Thymus (tissue), 11 donors: ENCODE measurements around the gene COPG1. TPM values are rescaled to one million over a fixed set of nuclear protein-coding genes. Genes with fewer than 3 reads are reported as not detected.

ENCODE experiments used
- DNase-seq, 9 donors: peaks; one replicate each; pipeline ENCODE4 v3.0.0-alpha.2; 2013; ENCODE audit warnings: low spot score in 9 of 9, low read depth in 6 of 9, missing footprints in 1 of 9
- H3K27ac ChIP-seq, 2 donors: one replicate each; pipeline ENCODE4 v1.5.1; 2013; ENCODE audit warnings: control low read depth in 1 of 2, low read depth in 1 of 2, low read length in 1 of 2, mild to moderate bottlenecking in 1 of 2, moderate library complexity in 1 of 2
- H3K27me3 ChIP-seq, 2 donors: one replicate each; pipeline ENCODE4 v1.5.1; 2013; ENCODE audit warnings: low read length in 1 of 2; ENCODE audit not compliant: control insufficient read depth in 2 of 2, insufficient read depth in 1 of 2
- H3K36me3 ChIP-seq, 2 donors: one replicate each; pipeline ENCODE4 v1.5.1; 2013; ENCODE audit warnings: low read length in 1 of 2, mild to moderate bottlenecking in 1 of 2, moderate library complexity in 1 of 2; ENCODE audit not compliant: control insufficient read depth in 2 of 2, insufficient read depth in 2 of 2
- H3K4me1 ChIP-seq, 2 donors: one replicate each; pipeline ENCODE4 v1.5.1; 2013; ENCODE audit warnings: low read length in 2 of 2; ENCODE audit not compliant: control insufficient read depth in 2 of 2, insufficient read depth in 2 of 2
- H3K4me3 ChIP-seq, 2 donors: one replicate each; pipeline ENCODE4 v1.5.1; 2013; ENCODE audit warnings: low read length in 2 of 2, control low read depth in 1 of 2, mild to moderate bottlenecking in 1 of 2
- H3K9me3 ChIP-seq, 2 donors: one replicate each; pipeline ENCODE4 v1.5.1; 2013; ENCODE audit warnings: low read length in 1 of 2, mild to moderate bottlenecking in 1 of 2; ENCODE audit not compliant: control insufficient read depth in 2 of 2, insufficient read depth in 1 of 2
- WGBS: extraction: QIAGEN DNeasy Blood & Tissue Kit; methylation state at CpG from one replicate; pipeline ENCODE4 v1.1.7; 2013; 5-methylcytosine and 5-hydroxymethylcytosine counted together
- polyA plus RNA-seq: library from polyadenylated mRNA; stranded (reverse); fragments of 200-250 nt; gene quantifications from one replicate; pipeline ENCODE4 v1.2.3, GENCODE V29; 2013
- total RNA-seq: library from RNA; stranded (reverse); fragments of 120-200 nt; gene quantifications from one replicate; pipeline ENCODE4 v1.2.4, GENCODE V29; 2013
- donor health status: healthy.

Gene COPG1
- total and polyA plus RNA-seq, 2 donors = 70.8 to 74.7 TPM

GRCh38 chr3:129305592-129306091 is 56.2 kb downstream of the COPG1 start:
- peak in 1 of 9 donors; percentile 65 for DNase-seq
- Histone ChIP-seq H3K27me3 (no peaks in the 10 kb centered on the region), H3K4me3 (no peak overlapping the region), H3K4me1 (peaks cover 0 to 14% of the 10 kb centered on the region in 2 donors), H3K36me3 (peaks cover 47% of the 10 kb centered on the region in 2 donors), H3K27ac (peak overlapping the region; percentile 44 to 46), H3K9me3 (no peaks in the 10 kb centered on the region)
- WGBS = 49% methylated on average over 26 of the region's 26 CpGs

GRCh38 chr3:129308636-129309035 is 59.2 kb downstream of the COPG1 start:
- Histone ChIP-seq H3K27ac (no peak overlapping the region), H3K4me1 (peaks cover 0 to 31% of the 10 kb centered on the region in 2 donors), H3K9me3 (no peaks in the 10 kb centered on the region), H3K4me3 (no peak overlapping the region), H3K36me3 (peaks cover 27 to 32% of the 10 kb centered on the region in 2 donors), H3K27me3 (no peaks in the 10 kb centered on the region)
- WGBS = 96% methylated on average over 3 of the region's 3 CpGs
- DNase-seq = no peak

GRCh38 chr3:129310111-129311011 is 61.0 kb downstream of the COPG1 start:
- peak overlapping the region; percentile 79 to 81 for H3K27ac ChIP-seq
- H3K4me1 ChIP-seq = peaks cover 0 to 40% of the 10 kb centered on the region in 2 donors
- no peak for DNase-seq
- WGBS = 91% methylated on average over 7 of the region's 7 CpGs
- no peaks in the 10 kb centered on the region for H3K9me3 ChIP-seq
- no peaks in the 10 kb centered on the region for H3K27me3 ChIP-seq
- H3K4me3 ChIP-seq = no peak overlapping the region
- H3K36me3 ChIP-seq = peaks cover 11 to 15% of the 10 kb centered on the region in 2 donors

GRCh38 chr3:129311054-129311902 is 61.9 kb downstream of the COPG1 start:
- Histone ChIP-seq H3K4me1 (peaks cover 0 to 32% of the 10 kb centered on the region in 2 donors), H3K27ac (peak overlapping the region; percentile 81 to 86), H3K4me3 (peak overlapping the region in 1 of 2 donors; percentile 9), H3K36me3 (peaks cover 3 to 10% of the 10 kb centered on the region in 2 donors), H3K27me3 (no peaks in the 10 kb centered on the region), H3K9me3 (no peaks in the 10 kb centered on the region)
- WGBS = 95% methylated on average over 3 of the region's 3 CpGs
- DNase-seq = no peak

GRCh38 chr3:129312021-129312639 is 62.7 kb downstream of the COPG1 start:
- 93% methylated on average over 2 of the region's 2 CpGs for WGBS
- no peak for DNase-seq
- H3K4me3 ChIP-seq = peak overlapping the region in 1 of 2 donors; percentile 16
- no peaks in the 10 kb centered on the region for H3K27me3 ChIP-seq
- H3K4me1 ChIP-seq = peaks cover 2 to 35% of the 10 kb centered on the region in 2 donors
- peak overlapping the region; percentile 77 to 86 for H3K27ac ChIP-seq
- no peaks in the 10 kb centered on the region for H3K9me3 ChIP-seq
- peaks cover 3 to 5% of the 10 kb centered on the region in 2 donors for H3K36me3 ChIP-seq

- Histone ChIP-seq H3K27me3 (no peaks in the 10 kb centered on the region), H3K4me1 (peaks cover 9 to 43% of the 10 kb centered on the region in 2 donors), H3K27ac (peak overlapping the region in 1 of 2 donors; percentile 86), H3K9me3 (no peaks in the 10 kb centered on the region), H3K4me3 (peak overlapping the region in 1 of 2 donors; percentile 97), H3K36me3 (peaks cover 3 to 5% of the 10 kb centered on the region in 2 donors)
- DNase-seq = peak in 1 of 9 donors; percentile 34
Observed at GRCh38 chr3:129312671-129313414, 63.4 kb downstream of the COPG1 start.

GRCh38 chr3:129313415-129313664 is 63.9 kb downstream of the COPG1 start:
- no peak for DNase-seq
- Histone ChIP-seq H3K4me1 (peaks cover 14 to 47% of the 10 kb centered on the region in 2 donors), H3K36me3 (peaks cover 3 to 5% of the 10 kb centered on the region in 2 donors), H3K27me3 (no peaks in the 10 kb centered on the region), H3K27ac (peak overlapping the region in 1 of 2 donors; percentile 86), H3K9me3 (no peaks in the 10 kb centered on the region), H3K4me3 (peak overlapping the region; percentile 81 to 97)

GRCh38 chr3:129313665-129314385 is 64.4 kb downstream of the COPG1 start:
- no peaks in the 10 kb centered on the region for H3K27me3 ChIP-seq
- peak overlapping the region; percentile 81 to 97 for H3K4me3 ChIP-seq
- H3K9me3 ChIP-seq = no peaks in the 10 kb centered on the region
- H3K4me1 ChIP-seq = peaks cover 14 to 47% of the 10 kb centered on the region in 2 donors
- H3K36me3 ChIP-seq = peaks cover 3 to 5% of the 10 kb centered on the region in 2 donors
- peak overlapping the region; percentile 86 to 94 for H3K27ac ChIP-seq
- WGBS = 37% methylated on average over 7 of the region's 7 CpGs
- peak in 1 of 9 donors; percentile 59 for DNase-seq
